ENCODE results near the gene ANTXR1. TPM values are rescaled to one million over a fixed set of nuclear protein-coding genes. Genes with fewer than 3 reads are reported as not detected.

The ANTXR1 gene
- total and polyA plus RNA-seq, 2 of the 8 experiments (the other 6 are each of a cell fraction or from before 2014, with no cell fraction given): 15.8 to 44.3 TPM

DNA sequence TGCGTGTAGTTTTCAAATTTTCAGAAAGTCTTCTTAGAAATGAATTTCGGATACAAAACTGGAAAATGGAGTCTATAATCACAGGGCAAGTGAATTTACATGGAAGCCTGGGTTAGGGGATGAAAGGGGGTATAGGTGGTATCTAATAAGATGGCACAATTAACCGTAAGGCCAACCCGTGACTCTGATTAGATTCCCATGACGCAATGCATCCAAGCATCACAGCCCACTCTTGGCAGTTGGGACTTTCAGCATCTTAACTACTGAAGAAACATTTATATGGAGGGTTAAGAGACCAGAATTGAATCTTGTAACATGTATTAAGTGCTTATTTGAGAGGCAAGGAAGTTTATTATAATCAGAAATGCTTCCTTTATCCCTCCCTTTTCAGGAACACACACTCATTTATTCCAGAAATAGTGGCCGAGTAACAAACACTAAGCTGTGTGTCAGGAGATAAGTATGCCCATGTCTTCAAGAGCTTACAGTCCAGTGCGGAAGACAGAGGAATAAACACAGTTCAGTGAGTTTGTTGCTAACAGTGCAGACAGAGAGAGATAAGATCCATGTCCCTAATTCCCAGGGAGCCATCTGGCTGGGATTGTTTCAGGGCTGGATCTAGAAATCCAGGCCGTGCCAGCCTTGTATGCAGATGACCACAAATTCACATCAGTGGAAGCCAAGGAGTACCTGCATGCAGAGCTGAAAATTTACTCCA lies 151.2 kb downstream of the ANTXR1 start:
- ChIA-PET POLR2A (ENCODE audit: partially characterized antibody) (interaction anchor here (0.9 to 1.6 kb wide), 4 partner anchors 12 to 142 kb away, joined by 3 to 7 read pairs (median 4); no protein-coding TSS in a partner anchor), CTCF (ENCODE audit: partially characterized antibody) (interaction anchor here (0.9 to 1.8 kb wide), 8 partner anchors 9 to 220 kb away, joined by 3 to 9 read pairs (median 4); no protein-coding TSS in a partner anchor)
- Histone ChIP-seq H4K91ac (replicated peaks; ENCODE audit: insufficient read length, low read length) (no peak overlapping the region), H3K18ac (ENCODE audit: extremely low read depth, low read length) (no peak overlapping the region), H3K27ac (ENCODE audit: low read depth, low read length) (no peak overlapping the region), H2BK20ac (ENCODE audit: low read length) (no peak overlapping the region), H3K79me1 (ENCODE audit: low read depth, low read length) (no peaks in the 10 kb centered on the region), H4K8ac (ENCODE audit: extremely low read depth, insufficient read depth, low read length) (no peak overlapping the region), H3K14ac (ENCODE audit: insufficient read length) (no peak overlapping the region), H3K4me2 (ENCODE audit: insufficient read depth in 1 of 2, low read depth in 2 of 2, low read length in 2 of 2) (no peak overlapping the region), H4K20me1 (replicated peaks in 1 of 2; ENCODE audit: control insufficient read depth in 1 of 2, insufficient read depth in 2 of 2, low read length in 2 of 2) (no peaks in the 10 kb centered on the region), H3K9me3 (ENCODE audit: insufficient read depth in 2 of 2, low read depth in 1 of 2, low read length in 1 of 2) (no peaks in the 10 kb centered on the region), H3K79me2 (ENCODE audit: control insufficient read depth in 1 of 2, insufficient read depth in 2 of 2, low read length in 2 of 2) (no peaks in the 10 kb centered on the region), H2AFZ (ENCODE audit: low read length) (no peak overlapping the region), H3K9ac (replicated peaks in 1 of 4; ENCODE audit: extremely low read depth in 1 of 4, low read depth in 3 of 4, low read length in 3 of 4) (no peak overlapping the region), H3K4me3 (ENCODE audit: extremely low read depth in 1 of 4, insufficient read depth in 2 of 4, low read depth in 3 of 4, low read length in 4 of 4) (no peak overlapping the region), H2AK5ac (ENCODE audit: low read depth, low read length) (no peak overlapping the region), H2BK5ac (ENCODE audit: low read depth, low read length) (no peak overlapping the region), H2BK15ac (ENCODE audit: low read length) (no peak overlapping the region), H3K36me3 (ENCODE audit: control insufficient read depth in 2 of 4, insufficient read depth in 4 of 4, low read length in 3 of 4) (no peaks in the 10 kb centered on the region), H3K56ac (replicated peaks; ENCODE audit: insufficient read length, low read depth, low read length) (no peak overlapping the region), H2BK12ac (ENCODE audit: low read depth, low read length) (no peak overlapping the region), H3K4me1 (replicated peaks in 1 of 4; ENCODE audit: control insufficient read depth in 3 of 4, insufficient read depth in 4 of 4, low read length in 3 of 4) (peaks cover 0 to 11% (median 5%) of the 10 kb centered on the region in 4 experiments; a peak in 2 of 7 replicates), H3K23me2 (ENCODE audit: low read depth, low read length) (no peaks in the 10 kb centered on the region), H3K23ac (ENCODE audit: insufficient read length) (no peak overlapping the region), H3K27me3 (replicated peaks in 1 of 4; ENCODE audit: control insufficient read depth in 3 of 4, extremely low read depth in 1 of 4, insufficient read depth in 3 of 4, low read length in 3 of 4) (no peaks in the 10 kb centered on the region), H4K5ac (ENCODE audit: insufficient read length, low read depth, low read length) (no peak overlapping the region), H2BK120ac (replicated peaks; ENCODE audit: low read depth, low read length) (no peak overlapping the region), H3K4ac (replicated peaks; ENCODE audit: insufficient read length, low read depth, low read length) (no peak overlapping the region)
- WGBS, 2 experiments (ENCODE audit: extremely low coverage in 1 of 2, insufficient coverage in 1 of 2, insufficient read length in 1 of 2, insufficient replicate concordance in 2 of 2, low coverage in 1 of 2, low lambda C conversion rate in 2 of 2, missing lambda C conversion rate in 1 of 2): 92% methylated on average over 7 of the region's 8 CpGs; no CpG with 5 or more reads in 1 of the 2 experiments
- no peak for TF ChIP-seq SIX5 (IDR thresholded peaks at IDR 0.05; ENCODE audit: low read depth, low read length)
- no peak for TF ChIP-seq EZH2 (IDR thresholded peaks at IDR 0.05; ENCODE audit: low read depth, low read length, severe bottlenecking)
- TF ChIP-seq BRCA1 (IDR thresholded peaks at IDR 0.05; ENCODE audit: low read depth, low read length): no peak
- no peak for TF ChIP-seq TCF12 (IDR thresholded peaks at IDR 0.05; ENCODE audit: low read depth, low read length)
- no peak for TF ChIP-seq SRF (IDR thresholded peaks at IDR 0.05; ENCODE audit: low read depth, low read length)
- TF ChIP-seq RAD21 (IDR thresholded peaks at IDR 0.05 in 1 of 2, conservative IDR thresholded peaks at IDR 0.05 in 1 of 2; ENCODE audit: low read depth in 2 of 2, low read length in 2 of 2): no peak
- no peak for TF ChIP-seq CEBPB (IDR thresholded peaks at IDR 0.05; ENCODE audit: low read depth, low read length)
- no peak for TF ChIP-seq ASH2L (IDR thresholded peaks at IDR 0.05; ENCODE audit: low read length)
- TF ChIP-seq CHD1 (IDR thresholded peaks at IDR 0.05; ENCODE audit: low read depth, low read length): no peak
- DNase-seq (ENCODE audit: low read depth in 1 of 2, low spot score in 2 of 2): no peak
- FAIRE-seq: no peak

Measured in H1 (cell line).